Omental fat pad (tissue), 4 donors: ENCODE data around the gene ZNF385C. TPM values are rescaled to one million over a fixed set of nuclear protein-coding genes. Genes with fewer than 3 reads are reported as not detected.

Experiments used
- ATAC-seq: fragments of 150-250 bp; one replicate; pipeline ENCODE4 v1.9.1; 2016; ENCODE audit warnings: mild to moderate bottlenecking, moderate library complexity; ENCODE audit not compliant: low FRiP score
- DNase-seq: peaks from one replicate; pipeline ENCODE4 v3.0.0-alpha.2; 2019; ENCODE audit warnings: low spot score
- total RNA-seq, 4 donors: library from RNA; depleted of rRNA; stranded (reverse); fragments of >200 nt; gene quantifications; one replicate each; pipeline ENCODE4 v1.1.0, GENCODE V29; 2016
- TF ChIP-seq, protein P1 (sequence below), 3 donors: fragments of 450-650 bp; IDR thresholded peaks; one replicate each; pipeline ENCODE4 v1.5.1; 2016 to 2017; ENCODE audit warnings: antibody characterized with exemption in 3 of 3, mild to moderate bottlenecking in 3 of 3, moderate library complexity in 2 of 3

The ZNF385C gene
- total RNA-seq, 4 donors from 2014 or later, result not detected

DNA sequence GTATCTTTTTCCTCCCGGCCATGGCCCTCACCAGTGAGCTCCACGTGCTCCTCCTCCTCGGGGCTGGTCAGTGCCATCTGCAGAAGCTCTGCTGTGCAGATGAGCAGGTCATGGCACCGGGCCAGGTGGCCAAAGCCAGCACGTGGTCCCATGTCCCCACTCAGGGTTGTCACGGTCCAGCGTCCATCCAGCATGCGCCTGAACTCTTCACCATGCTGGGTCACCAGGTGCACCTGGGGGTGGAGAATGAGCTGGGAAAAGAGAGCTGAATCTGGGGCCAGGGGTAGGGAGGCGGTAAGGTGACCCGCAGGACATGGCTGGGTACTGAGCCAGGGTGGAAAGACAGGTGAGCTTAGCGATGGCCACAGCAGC is 13.0 kb upstream of the ZNF385C start:
- ATAC-seq, result no peak
- TF ChIP-seq, protein P1, sequence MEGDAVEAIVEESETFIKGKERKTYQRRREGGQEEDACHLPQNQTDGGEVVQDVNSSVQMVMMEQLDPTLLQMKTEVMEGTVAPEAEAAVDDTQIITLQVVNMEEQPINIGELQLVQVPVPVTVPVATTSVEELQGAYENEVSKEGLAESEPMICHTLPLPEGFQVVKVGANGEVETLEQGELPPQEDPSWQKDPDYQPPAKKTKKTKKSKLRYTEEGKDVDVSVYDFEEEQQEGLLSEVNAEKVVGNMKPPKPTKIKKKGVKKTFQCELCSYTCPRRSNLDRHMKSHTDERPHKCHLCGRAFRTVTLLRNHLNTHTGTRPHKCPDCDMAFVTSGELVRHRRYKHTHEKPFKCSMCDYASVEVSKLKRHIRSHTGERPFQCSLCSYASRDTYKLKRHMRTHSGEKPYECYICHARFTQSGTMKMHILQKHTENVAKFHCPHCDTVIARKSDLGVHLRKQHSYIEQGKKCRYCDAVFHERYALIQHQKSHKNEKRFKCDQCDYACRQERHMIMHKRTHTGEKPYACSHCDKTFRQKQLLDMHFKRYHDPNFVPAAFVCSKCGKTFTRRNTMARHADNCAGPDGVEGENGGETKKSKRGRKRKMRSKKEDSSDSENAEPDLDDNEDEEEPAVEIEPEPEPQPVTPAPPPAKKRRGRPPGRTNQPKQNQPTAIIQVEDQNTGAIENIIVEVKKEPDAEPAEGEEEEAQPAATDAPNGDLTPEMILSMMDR (IDR thresholded peaks at IDR 0.05), result no peak
- DNase-seq, result no peak

DNA sequence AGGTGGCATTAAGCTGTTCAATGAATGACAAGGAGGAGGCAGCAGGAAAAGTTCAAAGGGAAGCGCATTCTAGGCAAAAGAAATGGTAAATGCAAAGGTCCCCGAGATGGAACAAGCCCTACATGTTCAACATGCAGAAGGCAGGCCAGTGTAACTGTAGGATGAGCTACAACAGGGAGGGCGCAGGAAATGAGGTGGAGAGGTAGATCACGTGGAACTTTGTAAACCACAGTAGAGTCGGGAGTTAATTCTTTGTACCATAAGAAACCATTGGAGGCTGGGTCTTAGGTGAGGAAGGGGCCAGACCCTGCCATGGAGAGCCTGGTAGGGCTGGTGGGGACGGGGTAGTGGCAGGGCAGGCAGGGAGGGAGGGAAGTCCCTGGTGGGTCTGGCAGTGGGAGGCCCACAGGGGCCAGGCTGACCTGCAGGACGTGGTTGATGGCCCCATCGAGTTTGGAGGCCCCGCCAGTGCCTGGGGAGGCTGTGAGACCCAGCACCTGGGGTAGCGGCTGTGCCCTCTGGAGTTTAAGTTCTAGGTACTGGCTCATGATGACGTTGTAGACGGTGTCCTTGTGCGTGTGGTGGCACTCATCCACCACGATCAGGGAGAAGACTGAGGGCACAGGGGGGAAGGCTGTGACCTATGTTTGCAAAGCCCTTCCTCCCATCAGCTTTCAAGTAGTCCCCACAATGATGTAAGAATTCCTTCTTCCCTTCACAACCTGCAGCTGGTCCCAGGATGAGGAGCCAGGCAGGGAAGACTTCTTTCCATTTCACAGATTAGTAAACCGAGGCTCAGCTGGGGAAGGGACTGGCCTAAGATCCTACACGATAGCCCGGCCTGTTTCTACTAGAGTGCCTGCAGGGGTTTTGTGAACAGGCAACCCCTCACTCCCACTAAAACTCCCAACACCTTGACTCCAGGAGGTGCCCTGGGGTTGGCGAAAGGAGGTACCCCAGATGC is 12.3 kb upstream of the ZNF385C start:
- ATAC-seq (no peak), DNase-seq (no peak)
- TF ChIP-seq, protein P1 (IDR thresholded peaks at IDR 0.05), result no peak

DNA sequence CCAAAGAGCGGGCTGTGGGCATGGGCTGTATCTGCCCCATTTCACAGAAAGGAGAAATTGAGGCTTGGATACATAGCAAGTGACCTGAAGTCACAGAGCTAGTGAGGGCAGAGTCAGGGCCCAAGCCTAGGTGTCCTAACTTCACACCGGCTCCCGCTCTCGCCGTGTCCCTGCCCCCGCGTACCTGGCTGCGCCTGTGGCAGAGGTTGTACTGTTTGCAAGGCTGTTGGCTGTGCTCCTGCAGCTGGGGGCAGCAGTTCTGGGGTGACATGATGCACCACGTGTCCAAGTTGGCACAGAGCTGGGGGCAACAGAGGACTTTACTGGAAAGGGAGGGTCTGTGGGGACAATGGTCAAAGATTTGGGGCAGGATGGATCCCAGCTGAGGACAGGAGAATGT is 10.8 kb upstream of the ZNF385C start:
- TF ChIP-seq, protein P1 (IDR thresholded peaks at IDR 0.05), result no peak
- DNase-seq, result no peak
- no peak for ATAC-seq

DNA sequence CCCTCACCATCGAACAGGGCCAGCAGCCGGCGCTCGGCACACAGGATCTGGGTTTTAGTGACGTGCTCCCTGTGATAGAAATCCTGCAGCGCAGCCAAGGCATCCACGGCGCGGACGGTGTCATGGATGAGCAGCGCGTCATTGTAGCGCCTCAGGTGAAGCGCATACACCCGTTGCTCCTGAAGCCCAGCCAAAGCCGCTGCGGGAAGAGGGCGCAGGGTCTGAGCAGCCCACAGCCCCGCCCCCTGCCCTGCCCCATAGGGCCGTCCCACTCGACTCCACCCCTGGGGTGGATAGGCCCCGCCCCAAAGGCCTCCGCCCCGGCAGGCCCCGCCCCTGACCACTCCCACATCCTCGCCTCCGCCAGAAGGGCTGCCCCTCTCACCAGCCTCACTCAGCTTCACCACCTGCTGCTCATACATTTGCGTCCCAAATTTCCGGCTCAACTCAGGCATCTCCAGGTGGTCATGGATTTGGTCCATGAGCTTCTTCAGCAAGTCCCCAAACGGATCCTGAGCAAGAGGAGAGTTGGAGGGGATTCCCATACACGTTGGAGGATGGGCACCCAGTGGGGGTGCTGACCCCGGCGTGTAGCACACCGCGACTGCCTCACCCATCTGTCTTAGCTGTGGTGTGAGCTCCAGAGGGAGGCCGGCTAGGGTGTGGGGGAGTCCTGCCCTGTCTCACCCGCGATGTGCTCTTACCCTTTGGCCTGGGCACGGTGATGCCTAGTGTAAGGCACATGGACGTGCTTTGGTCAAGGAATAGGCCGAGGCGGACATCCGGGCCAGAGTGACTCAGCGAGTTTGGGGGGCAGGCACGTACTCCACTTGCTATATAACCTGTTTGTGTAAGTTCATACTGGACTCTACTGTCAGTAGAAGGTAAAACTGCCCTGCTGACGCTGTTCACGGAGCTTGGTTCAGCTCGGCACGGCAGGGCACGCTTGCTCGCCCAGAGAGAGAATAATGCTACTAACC is 9.6 kb upstream of the ZNF385C start:
- ATAC-seq (no peak), DNase-seq (no peak)
- TF ChIP-seq, protein P1 (IDR thresholded peaks at IDR 0.05), result no peak

DNA sequence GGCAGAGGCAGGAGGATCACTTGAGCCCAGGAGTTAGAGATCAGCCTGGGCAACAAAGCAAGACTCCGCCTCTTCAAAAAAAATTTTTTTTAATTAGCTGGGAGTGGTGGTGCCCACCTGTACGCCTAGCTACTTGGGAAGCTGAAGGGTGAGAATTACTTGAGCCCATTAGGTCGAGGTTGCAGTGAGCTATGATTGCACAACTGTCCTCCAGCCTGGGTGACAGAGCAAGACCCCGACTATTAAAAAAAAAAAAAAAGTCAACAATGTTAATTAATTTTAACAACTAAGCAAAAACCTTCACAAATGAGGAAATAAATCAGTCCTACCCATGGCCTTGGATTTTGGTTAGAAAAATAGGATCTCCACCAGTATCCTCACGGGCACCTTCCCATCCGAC is 8.9 kb upstream of the ZNF385C start:
- ATAC-seq, result no peak
- TF ChIP-seq, protein P1 (IDR thresholded peaks at IDR 0.05), result no peak
- DNase-seq, result no peak

DNA sequence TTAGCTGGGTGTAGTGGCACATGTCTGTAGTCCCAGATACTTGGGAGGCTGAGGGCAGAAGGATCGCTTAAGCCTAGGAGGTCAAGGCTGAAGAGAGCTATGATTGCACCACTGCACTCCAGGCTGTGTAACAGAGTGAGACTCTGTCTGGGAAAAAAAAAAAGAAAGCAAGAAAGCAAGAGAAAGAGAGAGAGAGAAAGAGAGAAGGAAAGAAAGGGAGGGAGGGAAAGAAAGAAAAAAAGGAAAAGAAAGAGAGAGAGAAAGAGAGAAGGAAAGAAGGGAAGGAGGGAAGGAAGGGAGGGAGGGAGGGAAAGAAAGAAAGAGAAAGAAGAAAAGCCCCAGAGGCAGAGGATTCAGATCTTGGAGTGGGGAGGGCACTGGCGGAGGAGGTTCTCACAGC is 7.7 kb upstream of the ZNF385C start:
- TF ChIP-seq, protein P1 (IDR thresholded peaks at IDR 0.05), result no peak
- DNase-seq, result no peak
- no peak for ATAC-seq
